Body of pancreas (tissue), 4 donors: ENCODE data around the gene NKX1-2.

Source experiments
- POLR2A ChIP-seq, 3 donors: fragments of 450-650 bp; IDR thresholded peaks; one replicate each; pipeline ENCODE4 v1.6.1; 2016; ENCODE audit warnings: antibody characterized with exemption in 3 of 3, mild to moderate bottlenecking in 2 of 3
- TF ChIP-seq, protein P1 (sequence below), 7 experiments: fragments of 450-650 bp in 4 of 7; fragments of 200-600 bp in 3 of 7; sonication (generic) in 3 of 7; IDR thresholded peaks; one replicate each; pipeline ENCODE4 v1.5.1; 2016 to 2019; ENCODE audit warnings: antibody characterized with exemption in 7 of 7

DNA sequence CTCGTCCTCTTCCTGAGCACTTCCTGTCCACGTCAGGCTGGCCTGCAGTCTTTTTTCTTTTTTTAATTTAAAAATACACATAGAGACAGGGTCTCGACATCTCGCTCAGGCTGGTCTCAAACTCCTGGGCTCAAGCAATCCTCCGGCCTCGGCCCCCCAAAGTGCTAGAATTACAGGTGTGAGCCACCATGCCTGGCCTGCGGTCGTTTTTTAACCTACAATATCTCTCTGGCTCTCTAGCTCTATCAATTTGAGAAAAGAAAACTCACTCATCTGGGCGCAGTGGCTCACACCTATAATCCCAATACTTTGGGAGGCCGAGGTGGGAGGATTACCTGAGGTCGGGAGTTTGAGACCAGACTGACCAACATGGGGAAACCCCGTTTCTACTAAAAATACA lies 27.1 kb downstream of the NKX1-2 start:
- TF ChIP-seq, protein P1, sequence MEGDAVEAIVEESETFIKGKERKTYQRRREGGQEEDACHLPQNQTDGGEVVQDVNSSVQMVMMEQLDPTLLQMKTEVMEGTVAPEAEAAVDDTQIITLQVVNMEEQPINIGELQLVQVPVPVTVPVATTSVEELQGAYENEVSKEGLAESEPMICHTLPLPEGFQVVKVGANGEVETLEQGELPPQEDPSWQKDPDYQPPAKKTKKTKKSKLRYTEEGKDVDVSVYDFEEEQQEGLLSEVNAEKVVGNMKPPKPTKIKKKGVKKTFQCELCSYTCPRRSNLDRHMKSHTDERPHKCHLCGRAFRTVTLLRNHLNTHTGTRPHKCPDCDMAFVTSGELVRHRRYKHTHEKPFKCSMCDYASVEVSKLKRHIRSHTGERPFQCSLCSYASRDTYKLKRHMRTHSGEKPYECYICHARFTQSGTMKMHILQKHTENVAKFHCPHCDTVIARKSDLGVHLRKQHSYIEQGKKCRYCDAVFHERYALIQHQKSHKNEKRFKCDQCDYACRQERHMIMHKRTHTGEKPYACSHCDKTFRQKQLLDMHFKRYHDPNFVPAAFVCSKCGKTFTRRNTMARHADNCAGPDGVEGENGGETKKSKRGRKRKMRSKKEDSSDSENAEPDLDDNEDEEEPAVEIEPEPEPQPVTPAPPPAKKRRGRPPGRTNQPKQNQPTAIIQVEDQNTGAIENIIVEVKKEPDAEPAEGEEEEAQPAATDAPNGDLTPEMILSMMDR (IDR thresholded peaks at IDR 0.05) = no peak
- no peak for TF ChIP-seq POLR2A (IDR thresholded peaks at IDR 0.05)
